Neural crest cell (in vitro differentiated cells): ENCODE measurements around the gene SCCPDH. TPM values are rescaled to one million over a fixed set of nuclear protein-coding genes. Genes with fewer than 3 reads are reported as not detected.

ENCODE experiments used
- DNase-seq: peaks from one replicate; pipeline ENCODE4 v3.0.0; 2021; ENCODE audit warnings: low read depth, mixed read lengths, low spot score
- H3K27ac Mint-ChIP-seq: one replicate; pipeline ENCODE4 v1.8.0; 2021; ENCODE audit warnings: mild to moderate bottlenecking, mixed read lengths; ENCODE audit not compliant: unreplicated experiment
- H3K27me3 Mint-ChIP-seq: 2 replicates; pipeline ENCODE4 v1.8.0; 2021; ENCODE audit warnings: low read depth, mild to moderate bottlenecking, mixed read lengths
- H3K36me3 Mint-ChIP-seq: 2 replicates; pipeline ENCODE4 v1.8.0; 2021; ENCODE audit warnings: low read depth, mild to moderate bottlenecking, mixed read lengths
- H3K4me1 Mint-ChIP-seq: 2 replicates; pipeline ENCODE4 v1.8.0; 2021; ENCODE audit warnings: mixed read lengths
- H3K4me3 Mint-ChIP-seq: one replicate; pipeline ENCODE4 v1.8.0; 2021; ENCODE audit warnings: mild to moderate bottlenecking, mixed read lengths
- H3K9me3 Mint-ChIP-seq: 2 replicates; pipeline ENCODE4 v1.8.0; 2021; ENCODE audit warnings: mixed read lengths
- total RNA-seq: library from RNA; stranded (reverse); gene quantifications from 2 replicates; pipeline ENCODE4 v1.2.1, GENCODE V29; 2021
- TF ChIP-seq, protein P1 (sequence below): fragments of 200-600 bp; sonication (generic); conservative IDR thresholded peaks from 2 replicates; pipeline ENCODE4 v1.5.0; 2021; ENCODE audit warnings: antibody characterized with exemption, mild to moderate bottlenecking

The SCCPDH gene
- total RNA-seq, 1 donor from 2014 or later = 53.1 TPM

DNA sequence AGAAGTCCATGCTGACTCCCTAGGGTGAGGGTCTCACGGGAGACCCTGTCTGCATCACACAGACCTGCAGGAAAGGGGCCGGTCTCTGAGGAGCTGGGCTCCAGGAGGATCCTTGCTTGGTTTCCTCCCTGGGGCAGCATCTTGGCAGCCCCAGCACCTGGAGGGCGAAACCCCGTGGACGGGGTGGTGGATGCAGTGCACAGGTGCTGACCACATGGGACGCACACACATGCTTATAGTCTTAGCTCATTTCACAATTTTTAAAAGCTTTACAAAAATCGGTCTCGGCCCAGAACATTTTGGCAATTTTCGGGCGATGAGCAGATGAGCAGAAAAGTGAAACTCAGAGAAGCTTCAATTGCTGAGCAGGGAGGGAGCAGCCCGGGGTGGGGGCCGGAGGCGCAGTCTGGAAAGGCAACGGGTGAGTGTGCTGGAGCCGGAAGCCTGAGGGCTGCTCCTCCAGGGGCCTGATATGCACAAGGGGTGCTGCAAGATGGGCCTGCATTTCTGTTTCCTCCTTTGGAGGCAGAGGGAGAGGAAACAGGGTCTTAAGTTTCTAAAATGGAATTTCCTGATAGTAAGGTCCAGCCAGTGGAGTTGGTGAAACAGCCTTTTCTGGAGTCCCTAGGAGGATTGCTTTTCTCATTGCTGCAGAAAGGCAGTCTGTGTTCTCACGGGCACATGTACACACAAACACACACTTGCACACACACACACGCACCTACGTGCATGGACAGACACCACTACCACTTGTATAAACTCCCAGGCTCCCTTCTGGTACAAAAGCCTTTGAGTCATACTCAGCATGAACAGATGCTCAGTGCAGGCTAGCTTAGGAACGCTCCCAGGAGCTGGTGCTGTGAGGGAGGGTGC lies 60.6 kb downstream of the SCCPDH start:
- Mint-ChIP-seq H3K4me3 (no peak overlapping the region), H3K9me3 (no peaks in the 10 kb centered on the region), H3K4me1 (peaks cover 5% of the 10 kb centered on the region), H3K36me3 (peaks cover 6% of the 10 kb centered on the region), H3K27ac (no peak overlapping the region), H3K27me3 (no peaks in the 10 kb centered on the region)
- TF ChIP-seq, protein P1, sequence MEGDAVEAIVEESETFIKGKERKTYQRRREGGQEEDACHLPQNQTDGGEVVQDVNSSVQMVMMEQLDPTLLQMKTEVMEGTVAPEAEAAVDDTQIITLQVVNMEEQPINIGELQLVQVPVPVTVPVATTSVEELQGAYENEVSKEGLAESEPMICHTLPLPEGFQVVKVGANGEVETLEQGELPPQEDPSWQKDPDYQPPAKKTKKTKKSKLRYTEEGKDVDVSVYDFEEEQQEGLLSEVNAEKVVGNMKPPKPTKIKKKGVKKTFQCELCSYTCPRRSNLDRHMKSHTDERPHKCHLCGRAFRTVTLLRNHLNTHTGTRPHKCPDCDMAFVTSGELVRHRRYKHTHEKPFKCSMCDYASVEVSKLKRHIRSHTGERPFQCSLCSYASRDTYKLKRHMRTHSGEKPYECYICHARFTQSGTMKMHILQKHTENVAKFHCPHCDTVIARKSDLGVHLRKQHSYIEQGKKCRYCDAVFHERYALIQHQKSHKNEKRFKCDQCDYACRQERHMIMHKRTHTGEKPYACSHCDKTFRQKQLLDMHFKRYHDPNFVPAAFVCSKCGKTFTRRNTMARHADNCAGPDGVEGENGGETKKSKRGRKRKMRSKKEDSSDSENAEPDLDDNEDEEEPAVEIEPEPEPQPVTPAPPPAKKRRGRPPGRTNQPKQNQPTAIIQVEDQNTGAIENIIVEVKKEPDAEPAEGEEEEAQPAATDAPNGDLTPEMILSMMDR = no peak
- DNase-seq = no peak

DNA sequence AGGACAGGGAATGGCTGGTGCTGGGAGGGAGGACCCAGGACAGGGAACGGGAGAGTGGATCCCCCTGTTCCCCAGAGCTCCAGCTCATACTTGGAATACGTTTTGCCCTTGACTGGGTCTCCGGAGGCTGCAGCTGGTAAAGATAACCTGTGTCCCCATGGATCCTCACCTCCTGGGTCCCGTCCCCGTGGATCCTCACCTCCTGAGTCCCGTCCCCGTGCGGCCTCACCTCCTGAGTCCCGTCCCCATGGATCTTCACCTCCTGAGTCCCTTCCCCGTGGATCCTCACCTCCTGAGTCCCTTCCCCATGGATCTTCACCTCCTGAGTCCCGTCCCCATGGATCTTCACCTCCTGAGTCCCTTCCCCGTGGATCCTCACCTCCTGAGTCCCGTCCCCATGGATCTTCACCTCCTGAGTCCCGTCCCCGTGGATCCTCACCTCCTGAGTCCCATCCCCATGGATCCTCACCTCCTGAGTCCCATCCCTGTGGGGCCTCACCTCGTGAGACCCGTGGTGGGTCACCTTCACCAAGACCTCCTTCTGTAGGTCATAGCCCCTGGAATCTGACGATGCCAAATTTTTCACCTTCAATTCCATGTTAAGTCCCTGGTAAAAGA lies 61.4 kb downstream of the SCCPDH start:
- Mint-ChIP-seq H3K27ac (no peak overlapping the region), H3K36me3 (peaks cover 4% of the 10 kb centered on the region), H3K4me3 (no peak overlapping the region), H3K9me3 (no peaks in the 10 kb centered on the region), H3K27me3 (no peaks in the 10 kb centered on the region), H3K4me1 (peaks cover 5% of the 10 kb centered on the region)
- DNase-seq = no peak
- TF ChIP-seq, protein P1 = no peak

- no peaks in the 10 kb centered on the region for H3K27me3 Mint-ChIP-seq
These were observed 62.5 kb downstream of the SCCPDH start for GRCh38 chr1:246786606-246787238.

DNA sequence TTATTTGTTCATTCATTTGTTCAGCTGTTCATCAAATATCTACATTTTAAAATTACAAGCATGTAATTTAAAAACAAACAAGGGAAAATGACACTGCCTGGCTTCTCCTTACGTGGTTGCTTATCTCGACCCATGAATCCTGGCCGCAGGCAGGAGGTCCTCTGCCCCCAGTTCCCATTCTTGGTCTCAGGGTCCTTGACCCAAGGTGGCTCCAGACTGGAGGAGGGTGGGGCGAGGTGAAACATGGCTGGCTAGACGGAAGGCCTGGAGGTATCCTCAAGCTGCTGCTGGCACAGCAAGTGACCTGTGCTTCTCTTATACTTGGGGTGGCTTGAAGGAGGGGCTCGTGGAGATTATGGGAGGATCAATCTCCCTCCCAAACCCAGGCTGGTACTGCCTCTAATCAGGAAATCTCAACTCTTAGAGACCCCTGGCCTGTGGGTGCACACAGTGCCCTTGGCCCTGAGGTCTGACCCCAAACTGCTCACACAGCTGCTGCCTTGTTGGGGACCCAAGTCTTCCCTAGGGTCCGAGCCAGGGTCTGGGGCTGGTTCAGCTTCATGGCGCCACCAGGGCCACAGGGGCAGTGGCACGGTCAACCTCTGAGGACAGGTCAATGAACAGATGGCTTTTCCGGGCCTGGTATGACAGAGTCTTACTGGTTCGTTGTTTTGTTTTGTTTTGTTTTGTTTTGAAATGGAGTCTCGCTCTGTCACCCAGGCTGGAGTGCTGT lies 63.7 kb downstream of the SCCPDH start:
- Mint-ChIP-seq H3K4me1 (peaks cover 13% of the 10 kb centered on the region), H3K36me3 (no peaks in the 10 kb centered on the region), H3K9me3 (no peaks in the 10 kb centered on the region), H3K4me3 (no peak overlapping the region), H3K27ac (no peak overlapping the region), H3K27me3 (no peaks in the 10 kb centered on the region)
- no peak for DNase-seq
- TF ChIP-seq, protein P1 = no peak

More at GRCh38 chr1:246786606-246787238, 62.5 kb downstream of the SCCPDH start:
- no peak for DNase-seq
- Mint-ChIP-seq H3K36me3 (no peaks in the 10 kb centered on the region), H3K4me1 (peaks cover 5% of the 10 kb centered on the region), H3K27ac (no peak overlapping the region), H3K4me3 (no peak overlapping the region), H3K9me3 (no peaks in the 10 kb centered on the region)
- TF ChIP-seq, protein P1 = no peak

- DNase-seq = no peak
- Mint-ChIP-seq H3K36me3 (no peaks in the 10 kb centered on the region), H3K9me3 (no peaks in the 10 kb centered on the region), H3K4me1 (peaks cover 22% of the 10 kb centered on the region), H3K4me3 (no peak overlapping the region), H3K27me3 (no peaks in the 10 kb centered on the region), H3K27ac (no peak overlapping the region)
- TF ChIP-seq, protein P1 = no peak
These were observed 64.7 kb downstream of the SCCPDH start for GRCh38 chr1:246788895-246789338.
